A673 (cell line): Measurements from ENCODE around the gene BCL2. TPM values are rescaled to one million over a fixed set of nuclear protein-coding genes. Genes with fewer than 3 reads are reported as not detected.
"Not testable (repeated sequence)": the region's sequence is repeated elsewhere in the genome, so short reads cannot be mapped to it uniquely, and the experiment has no call there.

Source experiments
- BruUV-seq: library from RNA; stranded (reverse); fragments of 400-500 nt; replicated peaks from 2 replicates; lab custom pipeline; 2021; lab: Mats Ljungman, UMichigan
- CTCF ChIA-PET: fragments of 300-600 bp; sonication (Branson Sonifier 250); formaldehyde crosslinking; loops from one replicate; lab custom pipeline; 2022; ENCODE audit warnings: antibody characterized with exemption; lab: Charles Lee
- POLR2A ChIA-PET: fragments of 300-600 bp; sonication (Branson Sonifier 250); formaldehyde crosslinking; loops from one replicate; lab custom pipeline; 2022; ENCODE audit warnings: antibody characterized with exemption; ENCODE audit not compliant: low non-redundant PET; lab: Charles Lee
- DNase-seq: peaks from one replicate; pipeline ENCODE4 v3.0.0-alpha.2; 2015; ENCODE audit warnings: low spot score
- H3K27ac ChIP-seq: fragments of 200-600 bp; sonication (generic); 2 replicates; pipeline ENCODE4 v1.5.1; 2016; ENCODE audit warnings: mixed run types, low read depth, mild to moderate bottlenecking, mixed read lengths, antibody characterized with exemption, low read length; ENCODE audit not compliant: poor library complexity, severe bottlenecking
- H3K27me3 ChIP-seq: fragments of 200-600 bp; sonication (generic); replicated peaks from 2 replicates; pipeline ENCODE4 v1.6.1; 2017; ENCODE audit warnings: mixed run types, low read depth, mild to moderate bottlenecking, mixed read lengths, antibody characterized with exemption, low read length; ENCODE audit not compliant: insufficient read depth, poor library complexity
- H3K36me3 ChIP-seq: fragments of 200-600 bp; sonication (generic); 2 replicates; pipeline ENCODE4 v1.6.1; 2016; ENCODE audit warnings: mixed run types, mild to moderate bottlenecking, mixed read lengths, antibody characterized with exemption, low read length; ENCODE audit not compliant: insufficient read depth, poor library complexity, severe bottlenecking
- H3K4me1 ChIP-seq: fragments of 200-600 bp; sonication (generic); 2 replicates; pipeline ENCODE4 v1.6.1; 2017; ENCODE audit warnings: mixed run types, mild to moderate bottlenecking, mixed read lengths, antibody characterized with exemption, low read length; ENCODE audit not compliant: insufficient read depth, poor library complexity, severe bottlenecking
- H3K4me3 ChIP-seq: fragments of 200-600 bp; sonication (generic); 2 replicates; pipeline ENCODE4 v1.5.1; 2016; ENCODE audit warnings: low read depth, mixed run types, mild to moderate bottlenecking, mixed read lengths, low read length; ENCODE audit not compliant: poor library complexity, severe bottlenecking
- H3K9me3 ChIP-seq: fragments of 200-600 bp; sonication (generic); 2 replicates; pipeline ENCODE4 v1.6.1; 2016; ENCODE audit warnings: mixed run types, low read depth, mild to moderate bottlenecking, mixed read lengths, antibody characterized with exemption, low read length; ENCODE audit not compliant: poor library complexity, severe bottlenecking
- CTCF ChIP-seq: fragments of 300-800, 200-600 bp; sonication (generic); conservative IDR thresholded peaks from 2 replicates; pipeline ENCODE4 v1.5.1; 2017; ENCODE audit warnings: low read depth, mild to moderate bottlenecking, antibody characterized with exemption, low read length, moderate library complexity, mixed read lengths
- EZH2 ChIP-seq: fragments of 200-600 bp; sonication (generic); IDR thresholded peaks from 2 replicates; pipeline ENCODE4 v1.6.1; 2017; ENCODE audit warnings: borderline replicate concordance, low read depth, mild to moderate bottlenecking, mixed read lengths, antibody characterized with exemption, low read length; ENCODE audit not compliant: poor library complexity, severe bottlenecking
- intact Hi-C: fragments of 100-400 bp; cut with micrococcal nuclease; formaldehyde crosslinking; loops from one replicate; pipeline ENCODE4 v1.10.0; 2022; ENCODE audit not compliant: unreplicated experiment
- total RNA-seq: library from RNA; stranded (reverse); gene quantifications from 2 replicates; pipeline ENCODE4 v1.2.3, GENCODE V29; 2021

BCL2 gene
- total RNA-seq, 1 experiment from 2014 or later = 24.9 TPM

GRCh38 chr18:63237881-63238692, 81.5 kb downstream of the BCL2 start:
- BruUV-seq = no TSS peak
- peak; percentile 69 for DNase-seq
- Histone ChIP-seq H3K9me3 (no peaks in the 10 kb centered on the region), H3K4me1 (peaks cover 15% of the 10 kb centered on the region), H3K27me3 (no peaks in the 10 kb centered on the region), H3K27ac (peak overlapping the region; percentile 47), H3K4me3 (no peak overlapping the region), H3K36me3 (no peaks in the 10 kb centered on the region)
- TF ChIP-seq EZH2 (no peak), CTCF (no peak)
- ChIA-PET CTCF (no interaction called here), POLR2A (no interaction called here)
- intact Hi-C loops = no loop called here

- no peaks in the 10 kb centered on the region for H3K27me3 ChIP-seq
- CTCF ChIA-PET = no interaction called here
- no peak overlapping the region for H3K4me3 ChIP-seq
- intact Hi-C loops = no loop called here
- H3K27ac ChIP-seq = peak overlapping the region; percentile 47
- no peak for DNase-seq
- POLR2A ChIA-PET = no interaction called here
- no peaks in the 10 kb centered on the region for H3K9me3 ChIP-seq
- BruUV-seq = no TSS peak
- TF ChIP-seq CTCF = no peak
- no peak for TF ChIP-seq EZH2
- no peaks in the 10 kb centered on the region for H3K36me3 ChIP-seq
- peaks cover 15% of the 10 kb centered on the region for H3K4me1 ChIP-seq
Observed at GRCh38 chr18:63236921-63237846, 82.4 kb downstream of the BCL2 start.

GRCh38 chr18:63236406-63236805, 83.2 kb downstream of the BCL2 start:
- H3K27me3 ChIP-seq = no peaks in the 10 kb centered on the region
- H3K4me1 ChIP-seq = peaks cover 15% of the 10 kb centered on the region
- H3K36me3 ChIP-seq = no peaks in the 10 kb centered on the region
- DNase-seq = no peak
- TF ChIP-seq EZH2 = no peak
- no peak for TF ChIP-seq CTCF
- no TSS peak for BruUV-seq
- POLR2A ChIA-PET = no interaction called here
- CTCF ChIA-PET = no interaction called here
- no peak overlapping the region for H3K27ac ChIP-seq
- H3K4me3 ChIP-seq = no peak overlapping the region
- no peaks in the 10 kb centered on the region for H3K9me3 ChIP-seq
- intact Hi-C loops = no loop called here

GRCh38 chr18:63235920-63236319, 83.6 kb downstream of the BCL2 start:
- CTCF ChIA-PET = not testable (repeated sequence)

More at GRCh38 chr18:63235920-63236319, 83.6 kb downstream of the BCL2 start:
- H3K27me3 ChIP-seq, POLR2A ChIA-PET, H3K9me3 ChIP-seq, H3K27ac ChIP-seq, DNase-seq, H3K4me3 ChIP-seq, intact Hi-C loops, H3K36me3 ChIP-seq, BruUV-seq: not testable (repeated sequence)
- H3K4me1 ChIP-seq = peaks cover 15% of the 10 kb centered on the region
